Subcutaneous abdominal adipose tissue (tissue), 5 donors: ENCODE data around the gene PCSK5.

ENCODE experiments used
- H3K27ac ChIP-seq: one replicate; pipeline ENCODE4 v1.7.0; 2013; ENCODE audit warnings: low read depth, mild to moderate bottlenecking, inconsistent platforms, low read length, moderate library complexity
- H3K27me3 ChIP-seq, 5 donors: one replicate each; pipeline ENCODE4 v1.7.0; 2013; ENCODE audit warnings: low read length in 5 of 5, inconsistent platforms in 1 of 5; ENCODE audit not compliant: control insufficient read depth in 5 of 5, insufficient read depth in 4 of 5
- H3K36me3 ChIP-seq, 5 donors: one replicate each; pipeline ENCODE4 v1.7.0; 2013; ENCODE audit warnings: low read length in 5 of 5; ENCODE audit not compliant: control insufficient read depth in 5 of 5, insufficient read depth in 5 of 5
- H3K4me1 ChIP-seq, 5 donors: one replicate each; pipeline ENCODE4 v1.7.0; 2013; ENCODE audit warnings: low read length in 5 of 5, mild to moderate bottlenecking in 3 of 5, moderate library complexity in 1 of 5; ENCODE audit not compliant: control insufficient read depth in 5 of 5, insufficient read depth in 5 of 5
- H3K4me3 ChIP-seq, 5 donors: one replicate each; pipeline ENCODE4 v1.7.0; 2013; ENCODE audit warnings: low read length in 5 of 5, low read depth in 1 of 5
- H3K9ac ChIP-seq, 5 donors: one replicate each; pipeline ENCODE4 v1.7.0; 2013; ENCODE audit warnings: low read length in 5 of 5, mild to moderate bottlenecking in 4 of 5, moderate library complexity in 3 of 5
- H3K9me3 ChIP-seq, 5 donors: one replicate each; pipeline ENCODE4 v1.7.0; 2013; ENCODE audit warnings: low read length in 5 of 5; ENCODE audit not compliant: control insufficient read depth in 5 of 5
- donor health status: healthy.
- donor health status: healthy.
- donor health status: healthy.
- donor health status: healthy.
- donor health status: healthy.

Gene PCSK5

DNA sequence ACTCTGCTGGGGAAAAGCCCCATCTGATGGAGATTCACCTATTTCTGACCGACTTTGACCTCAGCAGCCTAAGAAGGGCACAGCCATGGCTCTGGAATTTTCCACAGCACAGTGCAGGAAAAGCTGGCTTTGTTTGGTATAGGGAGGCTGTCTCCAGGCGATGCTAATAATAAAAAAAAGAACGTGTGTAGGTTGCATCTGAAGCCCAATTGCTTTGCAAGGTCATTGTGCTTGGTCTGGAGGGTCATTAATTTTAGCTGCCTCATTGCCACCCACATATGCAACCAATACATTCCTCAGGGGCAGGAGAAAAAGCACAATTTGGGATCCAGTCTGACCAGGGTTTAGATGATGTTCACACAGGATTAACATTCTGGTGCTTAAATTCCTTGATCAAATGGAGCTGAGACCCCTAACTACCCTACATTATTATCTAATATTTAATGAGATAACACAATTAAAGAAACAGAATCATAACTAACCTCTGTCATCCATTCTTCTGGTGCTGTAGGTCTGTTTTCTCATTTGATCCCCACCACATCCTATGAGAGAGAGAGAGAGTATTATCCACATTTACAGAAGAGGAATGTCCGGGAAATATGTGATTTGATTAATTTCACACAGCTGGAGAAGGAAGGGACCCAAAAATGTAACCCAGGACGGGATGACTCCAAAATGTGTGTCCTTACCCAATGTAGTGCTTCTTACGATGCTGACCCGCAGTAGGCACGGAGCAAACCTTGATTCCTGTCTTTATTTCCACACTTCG lies 327.8 kb downstream of the PCSK5 start:
- Histone ChIP-seq H3K4me1 (no peaks in the 10 kb centered on the region), H3K4me3 (no peak overlapping the region), H3K9ac (no peak overlapping the region), H3K9me3 (no peaks in the 10 kb centered on the region), H3K27ac (no peak overlapping the region), H3K36me3 (no peaks in the 10 kb centered on the region), H3K27me3 (peaks cover 0 to 5% (median 0%) of the 10 kb centered on the region in 5 donors)

GRCh38 chr9:76218886-76219445 lies 328.5 kb downstream of the PCSK5 start:
- Histone ChIP-seq H3K4me1 (peaks cover 0 to 4% (median 2%) of the 10 kb centered on the region in 5 donors), H3K9me3 (no peaks in the 10 kb centered on the region), H3K27me3 (peaks cover 0 to 5% (median 0%) of the 10 kb centered on the region in 5 donors), H3K36me3 (no peaks in the 10 kb centered on the region), H3K9ac (no peak overlapping the region), H3K4me3 (no peak overlapping the region), H3K27ac (no peak overlapping the region)

DNA sequence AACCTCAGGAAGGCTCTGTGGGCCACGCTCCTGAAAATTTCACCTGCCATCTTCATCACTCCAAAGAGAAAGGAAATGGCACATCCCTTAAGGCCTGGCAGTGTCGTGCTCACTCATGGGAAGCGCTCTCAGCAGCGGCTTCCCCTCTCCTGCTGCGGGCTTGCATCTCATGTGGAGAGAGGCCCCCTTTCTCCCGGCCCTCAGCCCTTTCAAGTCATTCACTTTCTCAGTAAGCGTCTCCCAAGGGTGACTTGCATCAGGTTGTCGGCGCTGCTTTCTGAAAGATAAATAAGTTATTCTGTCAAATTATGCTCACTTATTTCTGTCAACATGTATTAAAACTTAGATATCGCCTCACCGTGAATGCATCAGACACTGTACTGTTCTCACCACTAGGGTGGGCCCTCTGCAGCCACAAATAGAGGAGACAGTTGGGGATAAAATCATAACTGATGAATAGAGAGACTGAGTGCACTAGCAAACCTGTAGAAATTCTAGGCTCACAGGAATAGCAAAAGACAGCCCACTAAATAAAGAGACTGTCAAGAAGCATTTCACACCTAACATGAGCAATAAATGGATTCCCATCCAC lies 329.2 kb downstream of the PCSK5 start:
- Histone ChIP-seq H3K9me3 (no peaks in the 10 kb centered on the region), H3K4me3 (no peak overlapping the region), H3K9ac (no peak overlapping the region), H3K27ac (no peak overlapping the region), H3K27me3 (peaks cover 0 to 5% (median 0%) of the 10 kb centered on the region in 5 donors), H3K36me3 (no peaks in the 10 kb centered on the region), H3K4me1 (peaks cover 0 to 6% (median 4%) of the 10 kb centered on the region in 5 donors)

DNA sequence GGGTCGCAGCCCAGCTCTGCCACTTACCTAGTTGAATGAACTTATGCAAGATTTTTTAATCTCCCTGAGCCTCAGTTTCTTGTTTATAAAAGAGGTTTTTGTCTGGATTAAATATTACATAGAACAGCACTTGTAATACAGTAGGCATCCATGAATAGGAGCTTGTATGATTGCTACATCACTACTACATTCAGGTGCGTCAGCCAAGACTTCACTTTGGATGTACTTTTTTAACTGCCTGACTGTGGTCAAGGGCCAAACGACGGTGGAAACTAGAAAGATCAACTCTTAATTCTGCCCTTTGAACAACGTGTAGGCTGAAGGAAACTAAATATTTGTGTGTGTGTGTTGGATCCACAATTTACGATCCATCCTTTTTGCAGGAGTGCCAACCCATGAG lies 330.9 kb downstream of the PCSK5 start:
- H3K9me3 ChIP-seq, result no peaks in the 10 kb centered on the region
- peaks cover 0 to 6% (median 4%) of the 10 kb centered on the region in 5 donors for H3K4me1 ChIP-seq
- H3K9ac ChIP-seq, result no peak overlapping the region
- no peak overlapping the region for H3K4me3 ChIP-seq
- H3K36me3 ChIP-seq, result no peaks in the 10 kb centered on the region
- H3K27me3 ChIP-seq, result peaks cover 0 to 5% (median 0%) of the 10 kb centered on the region in 5 donors
- no peak overlapping the region for H3K27ac ChIP-seq

DNA sequence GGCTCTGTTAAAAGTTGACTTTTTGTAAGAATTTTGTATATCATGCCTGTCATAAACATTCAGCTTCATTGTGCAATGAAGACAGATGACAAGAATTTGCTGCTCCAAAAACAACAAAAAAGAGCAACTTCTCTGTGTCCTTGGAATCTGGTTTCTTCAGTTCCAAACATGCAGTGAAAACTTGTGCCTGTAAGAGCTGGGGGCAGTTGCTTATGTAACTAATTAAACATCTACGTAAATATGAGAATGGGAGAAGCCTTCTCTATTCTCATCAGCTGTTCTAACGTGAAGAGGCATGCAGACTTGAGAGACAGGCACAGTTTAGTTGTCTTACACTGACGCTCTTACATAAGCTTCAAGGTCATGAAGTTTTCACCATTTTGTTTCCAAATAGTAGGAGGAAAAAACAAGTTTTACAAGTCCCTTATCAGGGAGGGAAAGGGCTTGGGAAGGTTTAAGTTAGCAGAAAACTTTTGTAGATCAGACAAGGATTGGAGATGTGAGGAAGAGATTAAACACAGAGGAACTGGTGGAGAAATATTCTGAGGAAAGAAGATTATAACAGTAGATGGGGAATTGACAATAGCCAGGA lies 333.4 kb downstream of the PCSK5 start:
- Histone ChIP-seq H3K27ac (no peak overlapping the region), H3K9me3 (no peaks in the 10 kb centered on the region), H3K4me3 (no peak overlapping the region), H3K9ac (no peak overlapping the region), H3K27me3 (no peaks in the 10 kb centered on the region), H3K4me1 (peaks cover 0 to 11% (median 4%) of the 10 kb centered on the region in 5 donors), H3K36me3 (no peaks in the 10 kb centered on the region)

GRCh38 chr9:76227156-76227555 lies 336.7 kb downstream of the PCSK5 start:
- peaks cover 0 to 11% (median 4%) of the 10 kb centered on the region in 5 donors for H3K4me1 ChIP-seq
- no peaks in the 10 kb centered on the region for H3K36me3 ChIP-seq
- no peak overlapping the region for H3K27ac ChIP-seq
- H3K4me3 ChIP-seq, result no peak overlapping the region
- no peaks in the 10 kb centered on the region for H3K27me3 ChIP-seq
- H3K9me3 ChIP-seq, result no peaks in the 10 kb centered on the region
- no peak overlapping the region for H3K9ac ChIP-seq

- Histone ChIP-seq H3K4me3 (no peak overlapping the region), H3K36me3 (no peaks in the 10 kb centered on the region), H3K9me3 (no peaks in the 10 kb centered on the region), H3K4me1 (peaks cover 0 to 5% (median 0%) of the 10 kb centered on the region in 5 donors), H3K27ac (no peak overlapping the region), H3K27me3 (no peaks in the 10 kb centered on the region), H3K9ac (no peak overlapping the region)
These were observed 340.5 kb downstream of the PCSK5 start for GRCh38 chr9:76231001-76231400.

DNA sequence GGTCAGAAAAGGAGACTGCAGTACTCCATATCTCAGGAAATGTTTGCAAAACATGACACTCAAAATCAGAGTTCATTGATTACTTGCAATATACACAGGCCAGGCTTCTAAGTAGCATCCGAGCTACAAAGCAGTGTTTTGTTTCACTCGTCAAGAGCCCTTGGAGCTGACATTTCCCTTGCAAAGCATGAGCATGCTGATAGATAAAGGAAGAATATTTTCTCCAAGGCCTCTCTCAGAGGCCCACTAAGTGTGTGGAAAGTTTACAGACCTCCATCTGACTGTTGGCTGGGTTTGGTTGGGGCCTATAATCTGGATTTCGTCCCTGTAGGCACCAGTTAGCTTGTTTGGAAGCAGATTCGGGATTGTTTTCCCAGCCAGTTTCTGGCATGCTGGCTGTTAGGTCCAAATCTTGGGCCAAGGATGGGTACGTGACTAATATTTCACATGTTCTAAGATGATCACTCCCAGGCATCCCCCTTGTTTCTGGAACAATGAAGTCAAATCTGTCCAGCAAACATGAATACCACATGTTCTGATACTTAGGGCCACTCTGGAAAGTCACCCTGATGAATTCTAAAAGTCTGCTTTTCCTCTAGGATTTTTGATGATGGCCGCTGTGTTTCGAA lies 342.5 kb downstream of the PCSK5 start:
- Histone ChIP-seq H3K27ac (no peak overlapping the region), H3K9me3 (no peaks in the 10 kb centered on the region), H3K4me3 (no peak overlapping the region), H3K9ac (no peak overlapping the region), H3K4me1 (no peaks in the 10 kb centered on the region), H3K36me3 (no peaks in the 10 kb centered on the region), H3K27me3 (no peaks in the 10 kb centered on the region)

DNA sequence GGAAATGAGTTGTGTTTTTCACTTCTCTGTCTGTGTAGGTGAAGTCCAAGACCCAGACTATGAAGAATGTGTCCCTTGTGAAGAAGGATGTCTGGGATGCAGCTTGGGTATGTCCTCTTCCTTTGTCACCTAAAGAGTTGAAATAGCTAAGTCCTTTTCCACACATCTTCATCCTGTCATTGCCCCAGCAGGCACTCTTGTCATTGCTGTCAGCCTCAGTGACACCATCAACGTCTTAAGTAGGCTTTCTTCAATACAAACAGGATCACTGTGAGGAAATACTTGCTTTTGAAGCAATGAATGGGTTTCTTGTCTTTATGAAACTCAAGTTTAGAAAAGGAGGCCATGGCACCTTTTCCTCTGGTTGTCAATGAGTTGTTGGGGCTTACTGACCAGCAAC lies 350.1 kb downstream of the PCSK5 start:
- no peaks in the 10 kb centered on the region for H3K36me3 ChIP-seq
- no peaks in the 10 kb centered on the region for H3K9me3 ChIP-seq
- no peak overlapping the region for H3K9ac ChIP-seq
- H3K4me3 ChIP-seq, result no peak overlapping the region
- peaks cover 0 to 3% (median 0%) of the 10 kb centered on the region in 5 donors for H3K4me1 ChIP-seq
- no peaks in the 10 kb centered on the region for H3K27me3 ChIP-seq
- H3K27ac ChIP-seq, result no peak overlapping the region
